Stomach (tissue), 4 donors: ENCODE data around the gene KLHL17.

Experiments
- CTCF ChIP-seq, 7 experiments: fragments of 450-650 bp in 4 of 7; fragments of 200-600 bp in 3 of 7; sonication (generic) in 3 of 7; IDR thresholded peaks; one replicate each; pipeline ENCODE4 v1.5.1; 2016 to 2019; ENCODE audit warnings: antibody characterized with exemption in 7 of 7, control low read depth in 2 of 7, mild to moderate bottlenecking in 1 of 7
- EP300 ChIP-seq: sonication (generic); formaldehyde crosslinking; IDR thresholded peaks from one replicate; pipeline ENCODE4 v1.6.1; 2017; ENCODE audit warnings: antibody characterized with exemption
- POLR2AphosphoS5 ChIP-seq, 3 donors: sonication (generic); formaldehyde crosslinking; IDR thresholded peaks; one replicate each; pipeline ENCODE4 v1.6.1; 2016; ENCODE audit warnings: antibody characterized with exemption in 3 of 3

- TF ChIP-seq POLR2AphosphoS5 (IDR thresholded peaks at IDR 0.05) (no peak), EP300 (no peak), CTCF (IDR thresholded peaks at IDR 0.05) (no peak)
Measured at GRCh38 chr1:985126-985525, 24.7 kb downstream of the KLHL17 start.
